Neuronal stem cell (in vitro differentiated cells): ENCODE measurements around the gene TCP1.

Experiments used
- DNase-seq: peaks from one replicate; pipeline ENCODE4 v3.0.0-alpha.2; 2013; ENCODE audit warnings: low spot score
- H2AFZ ChIP-seq: one replicate; pipeline ENCODE4 v1.6.1; 2013; ENCODE audit warnings: mild to moderate bottlenecking, low read length, inconsistent platforms
- H2AK5ac ChIP-seq: 2 replicates; pipeline ENCODE4 v1.6.1; 2013; ENCODE audit warnings: low read depth, mild to moderate bottlenecking, inconsistent platforms, low read length, moderate library complexity, mixed read lengths
- H2BK120ac ChIP-seq: 2 replicates; pipeline ENCODE4 v1.6.1; 2013; ENCODE audit warnings: low read depth, mild to moderate bottlenecking, inconsistent platforms, low read length, moderate library complexity, mixed read lengths
- H2BK12ac ChIP-seq: one replicate; pipeline ENCODE4 v1.6.1; 2013; ENCODE audit warnings: low read length, inconsistent platforms
- H2BK15ac ChIP-seq: 2 replicates; pipeline ENCODE4 v1.6.1; 2013; ENCODE audit warnings: mild to moderate bottlenecking, low read length, inconsistent platforms, mixed read lengths
- H2BK5ac ChIP-seq: one replicate; pipeline ENCODE4 v1.6.1; 2013; ENCODE audit warnings: inconsistent platforms, mild to moderate bottlenecking, low read length, moderate library complexity
- H3K14ac ChIP-seq: one replicate; pipeline ENCODE4 v1.6.1; 2013; ENCODE audit warnings: low read length, inconsistent platforms
- H3K18ac ChIP-seq: 2 replicates; pipeline ENCODE4 v1.6.1; 2013; ENCODE audit warnings: low read length, inconsistent platforms
- H3K23ac ChIP-seq: 2 replicates; pipeline ENCODE4 v1.6.1; 2013; ENCODE audit warnings: low read depth, mild to moderate bottlenecking, mixed read lengths, low read length, inconsistent platforms; ENCODE audit not compliant: poor library complexity
- H3K27ac ChIP-seq: replicated peaks from 3 replicates; pipeline ENCODE4 v1.5.1; 2013; ENCODE audit warnings: low read length, inconsistent platforms
- H3K27me3 ChIP-seq, 3 experiments: 2 replicates each; pipeline ENCODE4 v1.6.1; 2013; ENCODE audit warnings: low read length in 3 of 3, mild to moderate bottlenecking in 2 of 3, inconsistent platforms in 1 of 3, low read depth in 1 of 3, mixed read lengths in 1 of 3, moderate library complexity in 1 of 3; ENCODE audit not compliant: control insufficient read depth in 3 of 3, insufficient read depth in 3 of 3
- H3K36me3 ChIP-seq, 2 donors: replicated peaks in 1 of 2; 2 replicates each; pipeline ENCODE4 v1.6.1; 2013; ENCODE audit warnings: low read length in 2 of 2; ENCODE audit not compliant: control insufficient read depth in 2 of 2, insufficient read depth in 2 of 2
- H3K4ac ChIP-seq: 2 replicates; pipeline ENCODE4 v1.6.1; 2013; ENCODE audit warnings: inconsistent platforms, mild to moderate bottlenecking, low read length, moderate library complexity
- H3K4me1 ChIP-seq, 2 donors: 1 replicate in 1 of 2; 2 replicates in 1 of 2; pipeline ENCODE4 v1.6.1; 2013; ENCODE audit warnings: low read length in 2 of 2, low read depth in 1 of 2; ENCODE audit not compliant: control insufficient read depth in 2 of 2, insufficient read depth in 1 of 2
- H3K4me2 ChIP-seq: one replicate; pipeline ENCODE4 v1.6.1; 2013; ENCODE audit warnings: mild to moderate bottlenecking, low read length, inconsistent platforms; ENCODE audit not compliant: insufficient read depth, poor library complexity, severe bottlenecking
- H3K4me3 ChIP-seq, 2 donors: 2 replicates each; pipeline ENCODE4 v1.5.1; 2013; ENCODE audit warnings: low read length in 2 of 2, mild to moderate bottlenecking in 2 of 2, inconsistent platforms in 1 of 2, moderate library complexity in 1 of 2
- H3K79me1 ChIP-seq: one replicate; pipeline ENCODE4 v1.6.1; 2013; ENCODE audit warnings: low read depth, mild to moderate bottlenecking, inconsistent platforms, low read length, moderate library complexity
- H3K9ac ChIP-seq: one replicate; pipeline ENCODE4 v1.6.1; 2013; ENCODE audit warnings: mild to moderate bottlenecking, low read depth, low read length, inconsistent platforms; ENCODE audit not compliant: poor library complexity
- H3K9me3 ChIP-seq, 2 donors: replicated peaks in 1 of 2; 2 replicates each; pipeline versions ENCODE3 to v1.6.1; 2013; ENCODE audit warnings: low read length in 2 of 2, mild to moderate bottlenecking in 2 of 2, inconsistent platforms in 1 of 2, low read depth in 1 of 2, mixed read lengths in 1 of 2, moderate library complexity in 1 of 2; ENCODE audit not compliant: control insufficient read depth in 2 of 2, insufficient read depth in 1 of 2
- H4K8ac ChIP-seq: one replicate; pipeline ENCODE4 v1.6.1; 2013; ENCODE audit warnings: low read depth, mild to moderate bottlenecking, inconsistent platforms, low read length, moderate library complexity
- H4K91ac ChIP-seq: one replicate; pipeline ENCODE4 v1.6.1; 2013; ENCODE audit warnings: low read length, low read depth, mild to moderate bottlenecking, inconsistent platforms; ENCODE audit not compliant: poor library complexity
- WGBS, 2 donors: extraction: QIAGEN DNeasy Blood & Tissue Kit; methylation state at CpG; one replicate each; pipeline ENCODE4 v1.1.7; 2013; ENCODE audit warnings: missing lambda C conversion rate in 2 of 2, mixed read lengths in 1 of 2; ENCODE audit not compliant: insufficient read length in 2 of 2, insufficient replicate concordance in 1 of 2; ENCODE audit errors: extremely low coverage in 2 of 2; 5-methylcytosine and 5-hydroxymethylcytosine counted together

TCP1 gene

GRCh38 chr6:159788753-159789376 lies 537 bp downstream of the TCP1 start:
- no CpG with 5 or more reads among the region's 60 CpGs for WGBS, 2 donors
- Histone ChIP-seq H2BK120ac (no peak overlapping the region), H3K9me3 (no peaks in the 10 kb centered on the region)

GRCh38 chr6:159788276-159788675 lies 1.1 kb downstream of the TCP1 start:
- WGBS, 2 donors = no CpG with 5 or more reads among the region's 15 CpGs
- Histone ChIP-seq H3K36me3 (peaks cover 10 to 76% of the 10 kb centered on the region in 2 donors), H3K23ac (no peak overlapping the region)

More at GRCh38 chr6:159788753-159789376, 537 bp downstream of the TCP1 start:
- peak overlapping the region; percentile 88 to 100 for H3K4me3 ChIP-seq
- H3K36me3 ChIP-seq = peaks cover 8 to 74% of the 10 kb centered on the region in 2 donors
- no peak overlapping the region for H2BK12ac ChIP-seq
- H3K4me1 ChIP-seq = peaks cover 6 to 15% of the 10 kb centered on the region in 2 donors
- H3K4ac ChIP-seq = peak overlapping the region; percentile 89
- H3K18ac ChIP-seq = peak overlapping the region; percentile 99
- H3K79me1 ChIP-seq = peaks cover 10% of the 10 kb centered on the region
- H3K14ac ChIP-seq = peak overlapping the region; percentile 94
- H2AFZ ChIP-seq = peak overlapping the region; percentile 85
- peak overlapping the region; percentile 98 for H2BK5ac ChIP-seq
- H2AK5ac ChIP-seq = peak overlapping the region; percentile 99
- H3K27me3 ChIP-seq = no peaks in the 10 kb centered on the region
- H3K23ac ChIP-seq = peak overlapping the region; percentile 99
- peak overlapping the region; percentile 75 for H3K4me2 ChIP-seq
- no peak for DNase-seq
- H4K8ac ChIP-seq = peak overlapping the region; percentile 65
- H3K27ac ChIP-seq = peak overlapping the region; percentile 75
- no peak overlapping the region for H2BK15ac ChIP-seq
- H4K91ac ChIP-seq = no peak overlapping the region
- H3K9ac ChIP-seq = peak overlapping the region; percentile 100

GRCh38 chr6:159778542-159779103 lies 10.8 kb downstream of the TCP1 start:
- DNase-seq = no peak
- peaks cover 0 to 2% of the 10 kb centered on the region in 2 donors for H3K4me1 ChIP-seq
- H3K14ac ChIP-seq = no peak overlapping the region
- no peak overlapping the region for H3K23ac ChIP-seq
- peaks cover 42 to 100% of the 10 kb centered on the region in 2 donors for H3K36me3 ChIP-seq
- no peak overlapping the region for H4K8ac ChIP-seq
- no peak overlapping the region for H3K4me3 ChIP-seq
- H3K18ac ChIP-seq = no peak overlapping the region
- H3K9me3 ChIP-seq = peaks cover 0 to 2% of the 10 kb centered on the region in 2 donors
- H2BK5ac ChIP-seq = no peak overlapping the region
- WGBS, 2 donors = no CpG with 5 or more reads among the region's 3 CpGs
- H3K9ac ChIP-seq = no peak overlapping the region
- no peak overlapping the region for H2BK15ac ChIP-seq
- H2BK120ac ChIP-seq = no peak overlapping the region
- H3K27me3 ChIP-seq = no peaks in the 10 kb centered on the region
- no peak overlapping the region for H2BK12ac ChIP-seq
- H3K4me2 ChIP-seq = no peak overlapping the region
- H4K91ac ChIP-seq = no peak overlapping the region
- H3K27ac ChIP-seq = no peak overlapping the region
- H3K79me1 ChIP-seq = peaks cover 5% of the 10 kb centered on the region
- H2AK5ac ChIP-seq = no peak overlapping the region
- no peak overlapping the region for H3K4ac ChIP-seq
- no peak overlapping the region for H2AFZ ChIP-seq

More at GRCh38 chr6:159788276-159788675, 1.1 kb downstream of the TCP1 start:
- Histone ChIP-seq H3K9me3 (no peaks in the 10 kb centered on the region), H3K27me3 (no peaks in the 10 kb centered on the region), H3K18ac (no peak overlapping the region), H4K91ac (no peak overlapping the region), H3K4me1 (peaks cover 6 to 15% of the 10 kb centered on the region in 2 donors), H2BK5ac (no peak overlapping the region), H3K4me2 (peak overlapping the region; percentile 75), H2AK5ac (no peak overlapping the region), H3K4ac (no peak overlapping the region), H3K14ac (no peak overlapping the region), H3K27ac (no peak overlapping the region), H2AFZ (no peak overlapping the region), H3K9ac (no peak overlapping the region), H2BK15ac (no peak overlapping the region), H3K4me3 (peak overlapping the region; percentile 88 to 100), H2BK120ac (no peak overlapping the region), H2BK12ac (no peak overlapping the region), H3K79me1 (peaks cover 10% of the 10 kb centered on the region), H4K8ac (no peak overlapping the region)
- DNase-seq = no peak

GRCh38 chr6:159778131-159778530 lies 11.3 kb downstream of the TCP1 start:
- no peak overlapping the region for H3K4me3 ChIP-seq
- no CpG with 5 or more reads among the region's 1 CpG for WGBS, 2 donors
- H3K27me3 ChIP-seq = no peaks in the 10 kb centered on the region
- H3K4ac ChIP-seq = no peak overlapping the region
- no peak overlapping the region for H2BK12ac ChIP-seq
- no peak overlapping the region for H2BK15ac ChIP-seq
- no peak overlapping the region for H2AK5ac ChIP-seq
- H3K14ac ChIP-seq = no peak overlapping the region
- H3K27ac ChIP-seq = no peak overlapping the region
- H3K79me1 ChIP-seq = peaks cover 5% of the 10 kb centered on the region
- peaks cover 0 to 2% of the 10 kb centered on the region in 2 donors for H3K4me1 ChIP-seq
- peaks cover 40 to 100% of the 10 kb centered on the region in 2 donors for H3K36me3 ChIP-seq
- no peak overlapping the region for H2AFZ ChIP-seq
- no peak overlapping the region for H4K8ac ChIP-seq
- no peak overlapping the region for H4K91ac ChIP-seq
- no peak overlapping the region for H3K4me2 ChIP-seq
- no peak for DNase-seq
- peaks cover 0 to 2% of the 10 kb centered on the region in 2 donors for H3K9me3 ChIP-seq
- no peak overlapping the region for H3K23ac ChIP-seq
- H2BK5ac ChIP-seq = no peak overlapping the region
- H3K18ac ChIP-seq = no peak overlapping the region
- no peak overlapping the region for H2BK120ac ChIP-seq
- no peak overlapping the region for H3K9ac ChIP-seq
